HG03135 (cell line): ENCODE data around the gene AHNAK2.
"Not testable (repeated sequence)": the region's sequence is repeated elsewhere in the genome, so short reads cannot be mapped to it uniquely, and the experiment has no call there.

Source experiments
- ATAC-seq: cut with Tn5 transposase; IDR thresholded peaks from one replicate; pipeline ENCODE4 v1.9.1; 2021; ENCODE audit warnings: mild to moderate bottlenecking, moderate library complexity; ENCODE audit not compliant: unreplicated experiment

AHNAK2 gene

GRCh38 chr14:104956290-104956890 is 21.8 kb downstream of the AHNAK2 start:
- ATAC-seq, result no peak

- ATAC-seq, result no peak
Observed at GRCh38 chr14:104955396-104955770, 22.8 kb downstream of the AHNAK2 start.

GRCh38 chr14:104954746-104955395 is 23.3 kb downstream of the AHNAK2 start:
- ATAC-seq, result no peak

GRCh38 chr14:104953896-104954656 is 24.1 kb downstream of the AHNAK2 start:
- ATAC-seq, result no peak

GRCh38 chr14:104953097-104953496 is 25.1 kb downstream of the AHNAK2 start:
- no peak for ATAC-seq

- ATAC-seq, result not testable (repeated sequence)
Observed at GRCh38 chr14:104951863-104952657, 26.1 kb downstream of the AHNAK2 start.

GRCh38 chr14:104950701-104951100 is 27.5 kb downstream of the AHNAK2 start:
- not testable (repeated sequence) for ATAC-seq

GRCh38 chr14:104950021-104950420 is 28.2 kb downstream of the AHNAK2 start:
- ATAC-seq, result no peak

GRCh38 chr14:104949406-104949955 is 28.7 kb downstream of the AHNAK2 start:
- ATAC-seq, result not testable (repeated sequence)

- ATAC-seq, result no peak
Observed at GRCh38 chr14:104948736-104949031, 29.5 kb downstream of the AHNAK2 start.

- ATAC-seq, result not testable (repeated sequence)
Observed at GRCh38 chr14:104947881-104948735, 30.1 kb downstream of the AHNAK2 start.

- ATAC-seq, result not testable (repeated sequence)
Observed at GRCh38 chr14:104947201-104947600, 31.0 kb downstream of the AHNAK2 start.

GRCh38 chr14:104945986-104946965 is 31.9 kb downstream of the AHNAK2 start:
- ATAC-seq, result not testable (repeated sequence)

GRCh38 chr14:104945266-104945665 is 32.9 kb downstream of the AHNAK2 start:
- not testable (repeated sequence) for ATAC-seq

GRCh38 chr14:104944436-104945205 is 33.6 kb downstream of the AHNAK2 start:
- not testable (repeated sequence) for ATAC-seq

GRCh38 chr14:104944016-104944308 is 34.2 kb downstream of the AHNAK2 start:
- not testable (repeated sequence) for ATAC-seq

- ATAC-seq, result not testable (repeated sequence)
Observed at GRCh38 chr14:104943216-104944015, 34.8 kb downstream of the AHNAK2 start.

- ATAC-seq, result no peak
Observed at GRCh38 chr14:104942586-104942985, 35.6 kb downstream of the AHNAK2 start.
